ENCODE measurements around the gene ANKS6.

The ANKS6 gene

GRCh38 chr9:98829766-98830165 lies 33.4 kb upstream of the ANKS6 start:
- TF ChIP-seq CTCF (IDR thresholded peaks at IDR 0.05; ENCODE audit: low read depth, low read length): no peak
- H3K4me3 ChIP-seq (ENCODE audit: low read depth, low read length): no peak overlapping the region

GRCh38 chr9:98826716-98827115 lies 30.4 kb upstream of the ANKS6 start:
- no peak for TF ChIP-seq CTCF (IDR thresholded peaks at IDR 0.05; ENCODE audit: low read depth, low read length)
- no peak overlapping the region for H3K4me3 ChIP-seq (ENCODE audit: low read depth, low read length)

GRCh38 chr9:98825414-98825813 lies 29.1 kb upstream of the ANKS6 start:
- no peak overlapping the region for H3K4me3 ChIP-seq (ENCODE audit: low read depth, low read length)
- no peak for TF ChIP-seq CTCF (IDR thresholded peaks at IDR 0.05; ENCODE audit: low read depth, low read length)

GRCh38 chr9:98823666-98824334 lies 27.4 kb upstream of the ANKS6 start:
- no peak overlapping the region for H3K4me3 ChIP-seq (ENCODE audit: low read depth, low read length)
- TF ChIP-seq CTCF (IDR thresholded peaks at IDR 0.05; ENCODE audit: low read depth, low read length): no peak

GRCh38 chr9:98822661-98823060 lies 26.3 kb upstream of the ANKS6 start:
- no peak for TF ChIP-seq CTCF (IDR thresholded peaks at IDR 0.05; ENCODE audit: low read depth, low read length)
- H3K4me3 ChIP-seq (ENCODE audit: low read depth, low read length): no peak overlapping the region

GRCh38 chr9:98821831-98822230 lies 25.5 kb upstream of the ANKS6 start:
- no peak overlapping the region for H3K4me3 ChIP-seq (ENCODE audit: low read depth, low read length)
- TF ChIP-seq CTCF (IDR thresholded peaks at IDR 0.05; ENCODE audit: low read depth, low read length): no peak

- TF ChIP-seq CTCF (IDR thresholded peaks at IDR 0.05; ENCODE audit: low read depth, low read length): no peak
- H3K4me3 ChIP-seq (ENCODE audit: low read depth, low read length): no peak overlapping the region
Measured at GRCh38 chr9:98819231-98819630, 22.9 kb upstream of the ANKS6 start.
